GM12891 (cell line): ENCODE results near the gene TMEM184A.

Experiments used
- PAX5 ChIP-seq: IDR thresholded peaks from 2 replicates; pipeline ENCODE4 v1.6.1; 2011; ENCODE audit warnings: low read length, moderate library complexity, mild to moderate bottlenecking; ENCODE audit not compliant: insufficient read depth, severe bottlenecking
- POLR2A ChIP-seq: IDR thresholded peaks from 2 replicates; pipeline ENCODE4 v1.6.1; 2011; ENCODE audit warnings: low read depth, low read length, control low read depth
- POLR2AphosphoS5 ChIP-seq: IDR thresholded peaks from 2 replicates; pipeline ENCODE4 v1.6.1; 2011; ENCODE audit warnings: low read depth, low read length, control low read depth
- SPI1 ChIP-seq: IDR thresholded peaks from 2 replicates; pipeline ENCODE4 v1.6.1; 2011; ENCODE audit warnings: low read depth, low read length, control low read depth
- TAF1 ChIP-seq: IDR thresholded peaks from 2 replicates; pipeline ENCODE4 v1.6.1; 2011; ENCODE audit warnings: low read depth, low read length, control low read depth

DNA sequence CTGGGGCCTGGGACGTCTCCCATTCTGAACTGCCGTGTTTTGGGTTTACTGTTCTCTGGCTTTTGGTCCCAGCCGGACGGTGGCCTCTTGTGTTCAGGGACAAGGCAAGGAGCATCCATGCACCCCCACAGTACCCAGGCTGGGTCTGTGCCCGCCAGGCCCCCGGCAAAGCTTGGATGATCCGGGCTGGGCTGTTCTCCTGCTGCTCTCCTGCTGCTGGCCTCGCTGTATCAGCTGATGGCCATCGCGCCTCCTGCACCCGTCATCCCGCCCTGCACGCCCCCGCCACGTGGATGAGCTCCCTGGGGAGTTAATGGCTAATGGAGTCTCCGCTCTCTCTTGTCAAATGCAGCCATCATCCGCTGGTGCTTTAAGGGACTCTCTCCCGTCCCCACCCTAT is 28.7 kb upstream of the TMEM184A start:
- no peak for TF ChIP-seq POLR2AphosphoS5
- TF ChIP-seq POLR2A = no peak
- TF ChIP-seq TAF1 = no peak
- no peak for TF ChIP-seq SPI1
- TF ChIP-seq PAX5 = no peak
